CD4-positive, alpha-beta T cell treated with Interferon alpha-2 for 1 hour (primary cell): ENCODE data around the gene TCN2.
A peak's percentile ranks its signal among the peaks of the same experiment; 100 is the strongest.
"Not testable (repeated sequence)": the region's sequence is repeated elsewhere in the genome, so short reads cannot be mapped to it uniquely, and the experiment has no call there.

Experiments used
- DNase-seq, 2 donors: peaks; one replicate each; pipeline ENCODE4 v3.0.0-alpha.2; 2020 to 2022

The TCN2 gene

DNA sequence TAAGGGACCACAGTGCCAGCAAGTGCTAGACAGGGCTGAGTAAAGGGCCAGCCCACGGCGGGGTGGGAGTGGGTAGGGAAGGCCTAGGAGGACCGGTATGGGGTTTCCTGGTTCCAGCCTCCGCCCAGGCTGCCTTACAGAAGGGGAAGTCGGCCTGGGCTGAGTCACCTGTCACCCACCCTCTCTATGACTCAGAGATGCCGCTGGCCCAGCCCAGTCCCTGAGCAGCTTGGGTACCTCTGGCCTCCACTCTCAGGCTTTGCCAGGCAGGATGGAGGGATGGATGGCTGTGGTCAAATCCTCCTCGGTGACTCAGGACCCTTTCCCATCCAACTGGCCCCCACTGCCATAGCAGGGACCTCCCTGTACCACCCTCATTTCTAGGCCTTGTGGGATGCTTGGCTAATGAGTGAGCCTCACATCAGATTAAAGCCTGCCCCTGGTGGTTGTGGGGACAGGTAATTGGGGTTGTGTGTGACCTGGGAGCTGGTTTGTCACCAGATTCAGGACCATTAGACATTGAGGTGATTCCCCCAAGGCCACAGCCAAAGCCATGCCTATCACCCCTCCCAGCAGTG, 42.5 kb downstream of the TCN2 start:
- DNase-seq = peak; percentile 53 to 65

DNA sequence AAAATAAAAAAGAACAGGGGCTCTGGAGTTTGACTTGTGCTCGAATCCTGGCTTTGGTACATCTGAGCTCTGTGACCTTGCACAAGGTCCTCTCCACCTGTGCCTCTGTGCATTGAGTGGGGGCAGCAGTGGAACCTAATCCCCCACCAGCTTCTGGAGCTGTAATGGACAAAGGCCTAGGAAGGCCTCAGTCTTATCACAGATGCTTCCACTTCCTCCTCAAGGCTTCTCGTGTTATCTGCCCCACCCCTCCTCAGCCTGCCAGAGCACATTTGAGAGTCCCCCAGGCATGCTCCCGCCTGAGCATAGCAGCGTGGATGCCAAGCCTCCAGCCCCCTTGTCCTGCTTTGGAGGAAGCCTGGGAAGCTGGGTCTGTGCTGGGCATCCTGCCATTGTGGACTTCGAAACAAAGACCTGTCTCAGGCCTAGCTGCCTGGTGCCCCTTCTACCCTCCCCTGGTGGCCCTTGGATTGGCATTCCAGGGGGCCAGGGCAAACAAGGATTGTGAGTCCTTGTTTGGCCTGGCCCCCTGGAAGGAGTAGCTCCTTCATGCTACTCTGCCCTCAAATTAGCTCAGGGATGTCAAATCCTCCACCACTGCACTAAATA, 43.6 kb downstream of the TCN2 start:
- no peak for DNase-seq

DNA sequence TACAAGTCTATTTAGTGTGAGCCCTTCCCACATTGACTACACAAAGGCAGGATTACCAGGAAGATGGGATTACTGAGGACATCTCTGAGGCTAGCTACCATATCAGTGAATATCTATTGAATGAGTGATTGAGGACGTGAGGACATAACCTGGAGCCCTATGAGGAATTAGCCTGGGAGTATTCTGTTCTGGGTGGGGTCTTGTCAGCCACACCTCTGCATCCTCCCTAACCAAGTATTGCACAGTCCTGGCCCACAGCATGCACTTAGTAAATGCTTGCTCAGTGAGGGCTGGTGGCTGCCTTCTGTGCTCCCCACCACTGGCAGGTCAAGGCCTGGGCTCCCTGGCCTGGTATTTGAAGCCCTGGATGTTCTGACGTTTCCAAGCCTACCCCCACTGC, 45.9 kb downstream of the TCN2 start:
- no peak for DNase-seq

DNA sequence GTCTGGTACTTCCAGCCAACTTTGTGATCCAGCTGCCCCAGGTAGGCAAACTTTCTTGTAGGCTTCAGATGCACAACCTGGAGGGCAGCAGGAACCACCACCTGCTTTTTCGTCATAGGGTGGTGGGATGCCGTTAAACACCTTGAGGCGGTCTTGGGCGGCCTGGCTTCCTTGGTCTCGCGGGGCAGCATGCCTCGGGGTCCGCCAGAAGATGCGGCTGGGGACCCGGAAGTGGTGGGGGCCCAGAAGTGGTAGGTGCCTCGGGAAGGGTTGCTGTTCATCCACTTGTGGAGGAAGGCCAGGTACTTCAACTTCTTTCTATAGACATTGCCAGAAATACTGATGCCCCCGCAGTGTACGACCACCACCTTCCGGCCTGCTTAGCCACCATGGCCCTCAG, 47.4 kb downstream of the TCN2 start:
- DNase-seq = no peak

DNA sequence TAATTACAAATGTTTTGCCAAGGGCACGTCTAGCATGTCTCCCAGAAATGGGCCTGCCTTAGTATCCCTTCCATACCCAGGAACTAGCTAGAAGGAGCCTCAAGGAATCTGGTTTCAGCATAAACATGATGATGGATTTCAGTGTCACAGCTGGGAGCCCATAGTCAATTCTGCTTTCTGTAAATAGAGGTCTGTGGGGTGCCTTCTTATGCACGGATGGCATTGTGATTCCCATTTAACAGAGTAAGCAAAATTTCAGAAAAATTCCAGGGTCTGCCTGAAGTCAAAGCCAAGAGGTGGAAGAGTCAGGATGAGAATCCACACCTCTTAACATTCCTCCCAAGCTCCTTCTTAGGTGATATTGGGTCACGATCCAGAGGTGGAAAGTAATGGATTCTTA, 48.6 kb downstream of the TCN2 start:
- no peak for DNase-seq

DNA sequence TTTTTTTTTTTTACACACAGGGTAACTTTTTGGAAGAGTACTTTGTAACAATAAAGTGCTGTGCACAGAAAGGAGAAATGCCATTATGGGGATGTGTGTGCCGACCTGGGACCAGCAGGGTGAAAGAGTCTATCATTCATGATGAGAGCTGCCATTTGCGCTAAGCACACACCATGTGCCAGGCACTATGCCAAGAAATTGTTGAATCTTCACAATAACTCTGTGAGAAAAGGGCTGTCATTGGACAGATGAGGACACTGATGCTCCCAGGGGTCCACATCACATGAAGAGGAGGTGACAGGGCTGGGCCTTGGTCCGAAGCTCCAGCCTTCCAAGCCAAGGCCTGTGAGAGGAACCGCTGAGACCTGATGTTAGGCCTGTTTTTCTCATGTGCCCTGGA, 55.1 kb downstream of the TCN2 start:
- no peak for DNase-seq

DNA sequence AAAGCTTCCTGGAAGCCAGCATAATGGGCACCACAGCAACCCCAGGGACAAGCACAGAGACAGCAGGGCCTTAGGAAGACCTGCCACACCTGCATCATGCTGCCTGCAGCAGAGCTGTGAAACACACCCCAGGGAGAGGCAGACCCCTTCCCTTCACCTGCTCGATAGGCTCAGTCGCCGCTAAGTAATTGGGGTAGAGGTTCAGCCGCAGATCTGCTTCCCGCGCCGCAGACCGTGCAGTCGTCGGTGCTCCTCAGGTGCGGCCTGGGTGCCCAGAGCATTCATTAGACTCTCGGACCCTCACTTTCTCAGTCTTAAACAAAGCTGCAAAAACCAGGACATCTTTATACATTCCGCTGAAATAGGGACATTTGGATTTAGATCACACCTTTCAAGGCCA, 57.8 kb downstream of the TCN2 start:
- DNase-seq = no peak

DNA sequence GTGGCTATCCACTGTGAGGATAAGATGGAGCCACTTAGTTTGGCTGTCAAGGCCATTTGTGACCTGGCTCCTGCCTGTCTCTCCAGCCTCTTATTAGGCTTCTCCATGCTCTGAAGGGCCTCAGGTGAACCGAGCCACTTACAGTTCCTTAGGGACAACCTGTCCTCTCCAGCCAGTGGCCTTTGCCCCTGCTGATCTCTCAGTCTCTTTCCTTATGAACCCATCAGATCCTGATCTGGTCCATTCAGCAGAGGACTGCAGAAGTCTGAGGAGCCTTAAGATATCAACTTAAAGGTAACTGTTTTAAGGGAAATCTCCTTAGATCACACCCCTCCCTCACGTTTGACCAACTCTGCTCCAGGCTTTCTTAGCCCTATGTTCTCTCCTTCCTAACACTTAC, 58.3 kb downstream of the TCN2 start:
- DNase-seq = no peak

DNA sequence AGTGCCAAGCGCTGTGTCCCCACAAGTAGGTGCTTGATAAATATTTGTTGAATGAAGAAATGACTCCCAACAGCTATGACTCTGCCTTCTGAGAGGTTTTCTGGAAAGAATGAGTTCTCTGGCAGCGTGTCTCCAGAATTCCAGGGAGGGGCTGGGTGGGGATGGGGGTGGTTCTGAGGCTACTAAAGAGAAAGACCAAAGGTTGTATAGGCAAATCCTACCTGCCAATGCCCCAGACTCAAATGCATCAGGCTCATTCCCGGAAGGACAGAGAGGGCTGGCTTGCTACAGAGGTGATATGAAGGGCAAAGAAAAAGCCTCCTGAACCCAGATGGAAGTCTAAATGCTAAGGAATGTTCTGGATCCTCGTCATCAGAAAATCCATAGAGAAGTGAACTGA, 58.8 kb downstream of the TCN2 start:
- DNase-seq = no peak

DNA sequence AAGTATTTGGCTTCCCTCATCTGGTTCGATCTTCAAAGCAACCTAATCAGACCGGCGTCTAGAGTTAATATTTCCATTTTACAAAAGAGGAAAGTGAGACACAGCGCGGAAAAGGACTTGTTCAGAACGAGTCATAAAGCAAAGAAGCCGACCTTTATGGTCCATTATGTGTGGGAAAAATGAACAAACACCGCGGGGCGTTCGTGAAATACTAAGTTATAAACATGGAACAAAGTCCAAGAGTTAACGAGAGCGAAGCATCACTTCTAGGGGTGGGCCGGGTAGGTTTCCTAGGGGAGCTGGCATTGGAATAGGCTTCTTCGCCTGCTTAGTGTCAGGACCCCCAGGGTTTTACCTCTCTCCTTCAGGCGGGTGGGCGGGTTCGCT, 60.1 kb downstream of the TCN2 start:
- DNase-seq = peak in 1 of 2 donors; percentile 5

DNA sequence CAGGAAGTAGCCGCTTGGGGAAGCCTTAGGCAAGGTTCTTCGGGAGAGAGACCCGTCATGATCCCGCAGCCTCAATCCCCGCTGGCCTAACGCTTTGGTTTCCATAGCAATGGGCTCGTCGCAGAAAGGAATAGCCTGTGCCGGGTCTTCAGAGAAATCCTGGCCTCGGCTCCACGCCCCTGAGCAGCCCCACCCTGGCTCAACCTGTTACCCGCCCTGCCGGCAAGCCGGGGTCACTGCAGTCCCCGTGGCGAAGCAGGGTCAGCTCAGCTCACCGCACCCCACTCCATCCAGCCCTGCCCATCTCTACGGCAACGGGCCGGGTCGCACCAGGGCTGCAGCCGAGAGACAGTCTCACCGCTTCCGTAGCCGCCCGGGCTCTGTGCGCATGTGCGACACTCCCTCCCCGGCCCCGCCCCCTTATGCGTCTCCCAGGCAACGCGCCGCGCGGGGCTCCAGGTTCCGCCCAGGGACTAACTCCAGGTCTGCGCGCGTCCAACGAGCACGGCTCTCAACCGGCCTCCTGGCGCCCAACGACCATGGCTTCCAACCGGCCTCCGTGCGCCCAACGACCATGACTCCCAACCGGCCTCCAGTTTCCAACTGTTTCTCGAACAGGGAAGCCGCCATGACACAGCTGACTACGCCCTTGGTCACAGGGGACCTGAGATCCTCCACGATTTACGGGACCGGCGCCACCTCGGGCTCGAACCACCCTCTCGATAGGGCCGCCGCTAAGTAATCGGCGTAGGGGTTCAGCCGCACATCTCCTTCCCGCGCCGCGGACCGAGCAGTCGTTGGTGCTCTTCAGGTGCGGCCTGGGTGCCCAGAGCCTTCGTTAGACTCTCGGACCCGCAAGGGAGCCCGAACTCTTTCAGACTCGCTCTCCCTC, 60.8 kb downstream of the TCN2 start, which contains the start of gene DUSP18:
TSS of gene DUSP18 (minus strand) at position 382 of the 892 bp plus-strand sequence. CDS start 3,872 bp downstream, outside the sequence.
- peak; percentile 91 to 96 for DNase-seq

DNA sequence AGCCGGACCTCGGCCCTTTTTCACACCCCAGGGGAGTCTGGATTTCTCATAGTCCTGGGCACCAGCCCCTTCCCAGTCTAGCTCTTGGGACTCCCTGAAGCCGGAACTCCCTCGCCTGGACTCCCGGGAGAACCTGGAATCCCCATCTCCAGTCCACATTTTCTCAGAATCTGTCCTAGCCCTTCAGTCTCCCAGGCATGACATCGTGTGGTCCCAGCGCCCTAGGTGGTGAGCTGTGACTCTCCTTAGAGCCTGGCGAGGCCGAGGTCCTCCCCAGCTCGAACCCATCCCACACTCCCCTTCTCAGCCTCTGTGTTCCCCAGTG, 61.4 kb downstream of the TCN2 start:
- no peak for DNase-seq

DNA sequence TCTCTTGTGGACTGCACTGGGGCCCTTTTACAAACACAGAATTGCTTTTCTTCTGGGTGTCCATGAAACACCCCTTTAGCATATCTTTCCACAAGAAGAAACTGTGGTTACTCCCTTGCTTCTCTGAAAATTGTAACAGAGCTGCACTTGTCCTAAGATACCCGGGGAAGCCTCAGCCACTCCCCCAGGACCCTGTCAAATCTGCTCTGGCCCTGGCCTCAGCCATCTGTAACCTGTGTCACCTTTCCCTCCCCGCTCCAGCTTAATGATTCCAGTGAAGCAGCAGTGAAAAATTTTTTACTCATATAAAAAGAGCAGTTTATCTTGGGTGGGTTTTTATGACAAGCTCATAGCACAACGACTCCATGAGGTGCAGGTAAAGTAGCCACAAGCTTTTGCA, 64.1 kb downstream of the TCN2 start:
- no peak for DNase-seq

DNA sequence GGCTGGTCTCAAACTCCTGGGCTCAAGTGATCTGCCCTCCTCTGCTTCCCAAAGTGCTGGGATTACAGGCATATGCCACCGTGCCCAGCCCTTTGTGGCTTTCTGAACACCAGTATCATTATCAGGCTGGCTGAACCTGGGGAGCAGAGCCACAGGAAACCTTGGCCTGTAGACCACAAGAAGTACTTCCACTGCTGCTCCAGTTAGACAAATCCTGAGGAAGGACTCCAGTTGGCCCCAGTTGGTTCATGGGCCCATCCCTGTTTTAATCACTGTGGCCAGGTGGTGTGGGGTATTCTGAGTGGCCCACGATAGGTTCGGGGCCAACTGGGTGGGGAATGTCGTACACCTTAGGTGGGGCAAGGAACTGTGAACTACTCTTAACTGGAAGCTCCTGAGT, 66.2 kb downstream of the TCN2 start:
- no peak for DNase-seq

DNA sequence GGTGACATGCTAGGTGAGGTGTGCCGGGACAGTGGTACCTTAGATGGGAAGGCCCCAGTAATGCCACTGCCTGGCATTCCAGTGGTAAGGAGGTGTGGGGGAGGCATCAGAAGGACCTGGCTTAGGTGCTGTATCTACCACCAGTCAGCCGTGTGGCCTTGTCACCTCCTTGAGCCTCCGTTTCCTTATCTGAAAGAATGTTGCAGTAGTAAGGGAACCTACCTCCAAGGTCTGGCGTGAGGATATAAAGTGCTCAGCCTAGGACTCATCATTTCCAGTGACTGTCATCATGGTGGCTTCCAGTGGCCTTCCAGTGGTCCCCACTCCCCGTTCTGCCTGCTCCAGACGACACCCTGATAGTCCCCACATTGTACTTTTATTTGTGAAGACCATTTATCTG, 67.5 kb downstream of the TCN2 start:
- no peak for DNase-seq

DNA sequence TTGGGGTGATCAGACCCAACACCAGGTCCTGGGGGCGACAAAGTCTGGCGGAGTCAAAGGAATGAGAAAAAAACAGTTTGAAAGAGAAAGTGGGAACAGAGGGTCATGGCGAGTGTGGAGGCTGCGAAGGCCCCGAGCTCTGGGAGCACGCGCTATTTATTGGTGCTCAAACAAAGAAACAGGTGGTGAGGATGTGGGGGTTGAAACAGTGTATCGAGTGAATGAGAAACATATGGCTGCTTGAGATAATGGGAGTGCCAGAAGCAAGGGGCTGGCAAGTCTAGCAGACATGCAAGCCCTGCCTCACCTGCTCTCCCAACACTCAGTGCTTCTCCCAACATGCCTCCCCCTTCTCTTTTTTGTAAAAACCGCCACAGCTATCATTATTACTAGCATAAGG, 68.5 kb downstream of the TCN2 start:
- DNase-seq = no peak

DNA sequence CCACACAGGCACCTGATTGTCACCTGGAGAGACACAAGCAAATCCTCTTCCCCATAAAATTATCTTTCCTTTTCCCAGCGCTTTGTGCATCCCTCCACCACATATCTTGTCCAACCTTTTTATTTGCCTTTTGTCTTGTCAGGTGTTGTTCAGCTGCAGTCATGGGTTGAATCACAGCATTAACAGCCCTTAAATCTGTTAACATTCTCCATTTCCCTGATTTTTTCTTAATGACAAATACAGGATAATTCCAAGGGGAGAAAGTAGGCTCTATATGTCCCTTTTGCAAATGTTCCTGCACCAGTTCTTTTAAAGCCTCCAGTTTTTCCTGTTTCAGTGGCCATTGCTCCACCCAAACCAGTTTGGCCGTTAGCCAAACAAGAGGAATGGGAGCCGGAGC, 69.6 kb downstream of the TCN2 start:
- not testable (repeated sequence) for DNase-seq
